ENCODE data around the gene STK33. TPM values are rescaled to one million over a fixed set of nuclear protein-coding genes. Genes with fewer than 3 reads are reported as not detected.
A peak's percentile ranks its signal among the peaks of the same experiment; 100 is the strongest.
"Not testable (repeated sequence)": the region's sequence is repeated elsewhere in the genome, so short reads cannot be mapped to it uniquely, and the experiment has no call there.

The STK33 gene
- total RNA-seq, 1 donor, result 1.1 TPM

DNA sequence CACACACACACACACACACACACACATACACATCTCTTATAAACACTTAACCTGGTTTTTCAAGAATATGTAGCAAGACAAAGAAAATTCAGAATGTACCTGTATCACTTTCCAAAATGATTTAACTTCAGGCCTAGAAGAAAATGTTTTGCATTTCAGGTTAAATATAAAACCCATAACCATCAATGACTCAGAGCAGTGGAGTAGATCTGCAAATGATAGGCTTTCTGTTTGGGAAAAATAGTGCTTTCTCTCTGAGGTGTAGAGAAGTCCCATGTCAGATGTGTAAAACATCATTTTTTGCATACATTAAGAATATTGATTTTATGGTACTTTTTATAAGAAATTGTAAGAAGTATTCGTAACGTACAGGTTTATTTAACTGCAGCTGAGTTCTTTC lies 116.9 kb downstream of the STK33 start:
- no peak for DNase-seq (ENCODE audit: low read depth)
- no peak for TF ChIP-seq CTCF (IDR thresholded peaks at IDR 0.05; ENCODE audit: insufficient read depth, low read length)

GRCh38 chr11:8467806-8468205 lies 126.2 kb downstream of the STK33 start:
- DNase-seq (ENCODE audit: low read depth); H3K4me3 ChIP-seq (ENCODE audit: low read depth, low read length): not testable (repeated sequence)

More for the DNA sequence above, 116.9 kb downstream of the STK33 start:
- no peak overlapping the region for H3K4me3 ChIP-seq (ENCODE audit: low read depth, low read length)

- DNase-seq (ENCODE audit: low read depth); H3K4me3 ChIP-seq (ENCODE audit: low read depth, low read length): not testable (repeated sequence)
These were observed 126.7 kb downstream of the STK33 start for GRCh38 chr11:8467356-8467755.

DNA sequence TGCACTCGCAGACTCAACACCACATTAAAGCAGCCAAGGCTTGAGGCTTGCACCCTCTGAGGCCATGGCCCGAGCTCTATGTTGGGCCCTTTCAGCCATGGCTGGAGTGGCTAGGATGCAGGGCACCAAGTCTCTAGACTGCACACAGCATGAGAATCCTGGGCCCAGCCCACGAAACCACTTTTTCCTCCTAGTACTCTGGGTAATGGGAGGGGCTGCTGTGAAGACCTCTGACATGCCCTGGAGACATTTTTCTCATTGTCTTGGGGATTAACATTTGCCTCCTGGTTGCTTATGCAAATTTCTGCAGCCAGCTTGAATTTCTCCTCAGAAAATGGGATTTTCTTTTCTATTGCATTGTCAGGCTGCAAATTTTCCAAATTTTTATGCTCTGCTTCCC lies 127.1 kb downstream of the STK33 start:
- DNase-seq (ENCODE audit: low read depth); H3K4me3 ChIP-seq (ENCODE audit: low read depth, low read length): not testable (repeated sequence)

DNA sequence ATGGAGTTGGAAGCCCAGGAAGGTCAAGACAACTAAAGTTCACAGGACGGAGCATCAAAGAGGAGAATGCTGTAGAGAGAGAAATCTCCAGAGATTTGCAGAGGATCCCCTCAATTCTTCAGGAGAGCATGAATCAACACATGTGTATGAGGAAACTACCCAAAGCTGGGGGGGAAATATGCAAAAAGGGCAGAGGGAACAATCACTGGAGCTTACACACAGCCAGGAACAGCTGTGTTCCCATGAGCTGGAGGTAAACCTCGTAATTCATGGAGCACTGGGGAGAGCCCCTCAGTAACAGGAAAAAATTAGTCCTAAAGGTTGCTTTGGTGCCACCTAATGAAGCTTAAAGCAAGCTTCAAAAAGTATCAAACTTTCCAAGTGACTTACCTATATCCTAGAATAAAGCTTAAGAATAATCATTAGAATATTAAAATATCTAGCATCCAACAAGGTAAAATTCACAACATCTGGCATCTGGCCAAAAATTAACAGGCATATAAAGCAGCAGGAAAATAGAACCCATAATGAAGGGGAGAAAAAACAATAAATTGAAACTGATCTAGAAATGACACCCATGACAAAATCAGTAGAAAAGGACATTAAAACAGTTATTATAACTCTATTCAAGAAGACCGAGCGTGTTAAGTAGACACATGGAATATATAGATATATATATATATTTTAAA lies 134.2 kb downstream of the STK33 start:
- H3K4me3 ChIP-seq (ENCODE audit: low read depth, low read length), result no peak overlapping the region
- peak; percentile 2 for DNase-seq (ENCODE audit: low read depth)
- TF ChIP-seq CTCF (IDR thresholded peaks at IDR 0.05; ENCODE audit: insufficient read depth, low read length), result no peak

DNA sequence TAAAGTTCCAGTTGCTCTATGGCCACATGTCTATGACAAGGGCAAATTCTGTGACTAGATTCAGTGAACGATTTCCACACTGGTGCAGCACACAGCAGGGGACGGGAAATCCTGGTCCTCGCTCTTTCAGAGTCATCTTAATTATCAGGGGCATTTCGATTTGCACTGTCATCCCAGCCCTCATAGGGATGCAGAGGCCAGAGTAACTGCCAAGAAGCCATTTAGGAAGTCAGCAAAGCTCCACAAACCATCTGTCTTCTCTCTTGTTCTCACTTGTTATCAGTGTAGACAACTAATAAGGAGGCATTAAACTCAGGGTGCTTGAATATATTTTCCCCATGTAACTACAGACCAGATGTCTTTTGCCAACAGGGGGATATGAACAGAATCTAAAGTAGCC lies 151.7 kb downstream of the STK33 start:
- H3K4me3 ChIP-seq (ENCODE audit: low read depth, low read length), result no peak overlapping the region

DNA sequence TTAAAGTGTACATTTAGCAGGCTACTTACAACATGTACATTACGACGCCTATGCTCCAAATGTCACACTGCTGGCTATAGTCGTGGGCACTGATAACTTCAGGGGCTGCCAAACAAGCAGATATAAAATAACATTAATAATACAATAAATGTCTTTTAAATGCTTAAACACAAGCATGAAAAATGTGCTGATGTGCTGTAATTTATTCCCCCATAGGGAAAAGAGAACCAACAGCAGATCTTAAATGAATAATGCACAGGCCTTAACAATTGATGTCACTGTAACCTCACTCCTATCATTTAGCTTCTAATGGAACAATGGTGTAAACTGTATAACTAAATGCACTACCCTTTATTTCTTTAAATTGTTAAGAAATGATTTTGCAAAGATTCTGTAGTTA lies 153.4 kb downstream of the STK33 start:
- DNase-seq (ENCODE audit: low read depth), result no peak
- TF ChIP-seq CTCF (IDR thresholded peaks at IDR 0.05; ENCODE audit: insufficient read depth, low read length), result no peak

More for the DNA sequence above, 151.7 kb downstream of the STK33 start:
- no peak for TF ChIP-seq CTCF (IDR thresholded peaks at IDR 0.05; ENCODE audit: insufficient read depth, low read length)
- no peak for DNase-seq (ENCODE audit: low read depth)

GRCh38 chr11:8429483-8429882 lies 164.5 kb downstream of the STK33 start:
- no peak for DNase-seq (ENCODE audit: low read depth)
- no peak overlapping the region for H3K4me3 ChIP-seq (ENCODE audit: low read depth, low read length)
- TF ChIP-seq CTCF (IDR thresholded peaks at IDR 0.05; ENCODE audit: insufficient read depth, low read length), result no peak

More for the DNA sequence above, 153.4 kb downstream of the STK33 start:
- H3K4me3 ChIP-seq (ENCODE audit: low read depth, low read length), result no peak overlapping the region
